T1000 (cell line): ENCODE data around the gene BRSK1.

Experiments
- DNase-seq: peaks from one replicate; lab custom pipeline; 2025; ENCODE audit warnings: mixed read lengths; lab: John Stamatoyannopoulos, UW

BRSK1 gene

GRCh38 chr19:55283548-55284377 lies at the start of gene BRSK1:
TSS of gene BRSK1 (plus strand) at chr19:55283997. CDS start at chr19:55284443, 446 bp downstream.
- peak; percentile 57 for DNase-seq

GRCh38 chr19:55238030-55238429 lies 45.8 kb upstream of the BRSK1 start:
- no peak for DNase-seq

- no peak for DNase-seq
Observed at GRCh38 chr19:55239004-55239403, 44.8 kb upstream of the BRSK1 start.

- no peak for DNase-seq
Observed at GRCh38 chr19:55240713-55241020, 43.1 kb upstream of the BRSK1 start.

- DNase-seq: no peak
Observed at GRCh38 chr19:55241143-55241934, 42.5 kb upstream of the BRSK1 start.

- no peak for DNase-seq
Observed at GRCh38 chr19:55241935-55242464, 41.8 kb upstream of the BRSK1 start.

- no peak for DNase-seq
Observed at GRCh38 chr19:55242517-55242916, 41.3 kb upstream of the BRSK1 start.

- DNase-seq: no peak
Observed at GRCh38 chr19:55244004-55244680, 39.7 kb upstream of the BRSK1 start.

- DNase-seq: no peak
Observed at GRCh38 chr19:55245236-55245904, 38.4 kb upstream of the BRSK1 start.

GRCh38 chr19:55246462-55247451 lies 37.0 kb upstream of the BRSK1 start:
- no peak for DNase-seq

- no peak for DNase-seq
Observed at GRCh38 chr19:55247621-55248099, 36.1 kb upstream of the BRSK1 start.

GRCh38 chr19:55248166-55248675 lies 35.6 kb upstream of the BRSK1 start:
- DNase-seq: no peak

GRCh38 chr19:55248704-55249103 lies 35.1 kb upstream of the BRSK1 start:
- no peak for DNase-seq

GRCh38 chr19:55249841-55250240 lies 34.0 kb upstream of the BRSK1 start:
- no peak for DNase-seq

GRCh38 chr19:55250262-55251036 lies 33.3 kb upstream of the BRSK1 start:
- DNase-seq: no peak

GRCh38 chr19:55251341-55252081 lies 32.3 kb upstream of the BRSK1 start:
- DNase-seq: no peak

- DNase-seq: no peak
Observed at GRCh38 chr19:55252760-55253663, 30.8 kb upstream of the BRSK1 start.
